ENCODE data around the gene IP6K3.

Gene IP6K3

GRCh38 chr6:33751771-33752645 lies 5.3 kb upstream of the IP6K3 start:
- H3K4me3 ChIP-seq (ENCODE audit: low read depth, low read length): no peak overlapping the region

GRCh38 chr6:33750244-33750991 lies 3.7 kb upstream of the IP6K3 start:
- no peak overlapping the region for H3K4me3 ChIP-seq (ENCODE audit: low read depth, low read length)
- no peak for TF ChIP-seq CTCF (IDR thresholded peaks at IDR 0.05; ENCODE audit: low read depth, low read length)

More at GRCh38 chr6:33751771-33752645, 5.3 kb upstream of the IP6K3 start:
- no peak for TF ChIP-seq CTCF (IDR thresholded peaks at IDR 0.05; ENCODE audit: low read depth, low read length)

GRCh38 chr6:33749401-33749800 lies 2.7 kb upstream of the IP6K3 start:
- no peak for TF ChIP-seq CTCF (IDR thresholded peaks at IDR 0.05; ENCODE audit: low read depth, low read length)
- H3K4me3 ChIP-seq (ENCODE audit: low read depth, low read length): no peak overlapping the region

GRCh38 chr6:33748841-33749240 lies 2.1 kb upstream of the IP6K3 start:
- no peak for TF ChIP-seq CTCF (IDR thresholded peaks at IDR 0.05; ENCODE audit: low read depth, low read length)
- no peak overlapping the region for H3K4me3 ChIP-seq (ENCODE audit: low read depth, low read length)

- TF ChIP-seq CTCF (IDR thresholded peaks at IDR 0.05; ENCODE audit: low read depth, low read length): no peak
- H3K4me3 ChIP-seq (ENCODE audit: low read depth, low read length): no peak overlapping the region
Measured at GRCh38 chr6:33747823-33748222, 1.1 kb upstream of the IP6K3 start.

- peak overlapping the region; percentile 53 for H3K4me3 ChIP-seq (ENCODE audit: low read depth, low read length)
- TF ChIP-seq CTCF (IDR thresholded peaks at IDR 0.05; ENCODE audit: low read depth, low read length): no peak
Measured at GRCh38 chr6:33746036-33746600, 587 bp downstream of the IP6K3 start.
